Measurements from ENCODE around the gene TBATA.

Gene TBATA

GRCh38 chr10:70830164-70830563 lies 45.0 kb upstream of the TBATA start:
- DNase-seq (ENCODE audit: low read depth), result no peak
- H3K4me3 ChIP-seq (ENCODE audit: control insufficient read depth, low read depth, low read length), result no peak overlapping the region
- TF ChIP-seq, protein P1, sequence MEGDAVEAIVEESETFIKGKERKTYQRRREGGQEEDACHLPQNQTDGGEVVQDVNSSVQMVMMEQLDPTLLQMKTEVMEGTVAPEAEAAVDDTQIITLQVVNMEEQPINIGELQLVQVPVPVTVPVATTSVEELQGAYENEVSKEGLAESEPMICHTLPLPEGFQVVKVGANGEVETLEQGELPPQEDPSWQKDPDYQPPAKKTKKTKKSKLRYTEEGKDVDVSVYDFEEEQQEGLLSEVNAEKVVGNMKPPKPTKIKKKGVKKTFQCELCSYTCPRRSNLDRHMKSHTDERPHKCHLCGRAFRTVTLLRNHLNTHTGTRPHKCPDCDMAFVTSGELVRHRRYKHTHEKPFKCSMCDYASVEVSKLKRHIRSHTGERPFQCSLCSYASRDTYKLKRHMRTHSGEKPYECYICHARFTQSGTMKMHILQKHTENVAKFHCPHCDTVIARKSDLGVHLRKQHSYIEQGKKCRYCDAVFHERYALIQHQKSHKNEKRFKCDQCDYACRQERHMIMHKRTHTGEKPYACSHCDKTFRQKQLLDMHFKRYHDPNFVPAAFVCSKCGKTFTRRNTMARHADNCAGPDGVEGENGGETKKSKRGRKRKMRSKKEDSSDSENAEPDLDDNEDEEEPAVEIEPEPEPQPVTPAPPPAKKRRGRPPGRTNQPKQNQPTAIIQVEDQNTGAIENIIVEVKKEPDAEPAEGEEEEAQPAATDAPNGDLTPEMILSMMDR (IDR thresholded peaks at IDR 0.05; ENCODE audit: control insufficient read depth, insufficient read depth, low read depth, low read length, missing control alignments), result no peak

- TF ChIP-seq, protein P1 (IDR thresholded peaks at IDR 0.05; ENCODE audit: control insufficient read depth, insufficient read depth, low read depth, low read length, missing control alignments), result no peak
- no peak for DNase-seq (ENCODE audit: low read depth)
- no peak overlapping the region for H3K4me3 ChIP-seq (ENCODE audit: control insufficient read depth, low read depth, low read length)
These were observed 44.4 kb upstream of the TBATA start for GRCh38 chr10:70829543-70829942.

GRCh38 chr10:70828923-70829322 lies 43.7 kb upstream of the TBATA start:
- TF ChIP-seq, protein P1 (IDR thresholded peaks at IDR 0.05; ENCODE audit: control insufficient read depth, insufficient read depth, low read depth, low read length, missing control alignments), result no peak
- no peak for DNase-seq (ENCODE audit: low read depth)
- no peak overlapping the region for H3K4me3 ChIP-seq (ENCODE audit: control insufficient read depth, low read depth, low read length)

DNA sequence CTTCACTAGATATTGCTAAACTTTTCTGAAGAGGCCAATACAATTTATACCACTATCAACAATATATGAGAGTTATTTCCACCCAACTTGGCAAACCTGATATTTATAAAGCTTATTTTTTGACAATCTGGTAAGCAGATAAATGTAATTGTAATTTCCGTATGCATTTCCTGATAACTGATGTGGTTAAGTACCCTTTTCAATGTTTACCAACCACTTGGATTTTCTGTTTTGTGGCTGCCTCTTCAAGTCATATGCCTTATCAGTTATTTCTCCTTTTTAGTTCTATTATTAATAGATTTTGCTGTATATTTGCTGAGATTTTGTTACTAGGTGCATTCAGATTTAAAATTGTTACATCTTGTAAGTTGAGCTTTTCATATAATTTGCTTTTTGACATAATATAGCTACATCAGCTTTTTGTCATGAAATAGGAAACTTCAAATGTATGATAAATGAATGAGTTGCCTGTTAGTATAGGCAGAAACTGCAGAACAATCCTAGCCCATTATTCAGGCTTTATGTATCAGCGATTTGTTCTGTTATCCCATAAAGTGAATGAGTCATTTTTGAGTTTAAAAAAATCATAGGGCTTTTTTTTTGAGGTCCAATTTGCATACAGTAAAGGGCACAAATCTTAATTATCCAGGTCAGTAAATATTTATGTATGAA lies 42.0 kb upstream of the TBATA start:
- no peak for DNase-seq (ENCODE audit: low read depth)

DNA sequence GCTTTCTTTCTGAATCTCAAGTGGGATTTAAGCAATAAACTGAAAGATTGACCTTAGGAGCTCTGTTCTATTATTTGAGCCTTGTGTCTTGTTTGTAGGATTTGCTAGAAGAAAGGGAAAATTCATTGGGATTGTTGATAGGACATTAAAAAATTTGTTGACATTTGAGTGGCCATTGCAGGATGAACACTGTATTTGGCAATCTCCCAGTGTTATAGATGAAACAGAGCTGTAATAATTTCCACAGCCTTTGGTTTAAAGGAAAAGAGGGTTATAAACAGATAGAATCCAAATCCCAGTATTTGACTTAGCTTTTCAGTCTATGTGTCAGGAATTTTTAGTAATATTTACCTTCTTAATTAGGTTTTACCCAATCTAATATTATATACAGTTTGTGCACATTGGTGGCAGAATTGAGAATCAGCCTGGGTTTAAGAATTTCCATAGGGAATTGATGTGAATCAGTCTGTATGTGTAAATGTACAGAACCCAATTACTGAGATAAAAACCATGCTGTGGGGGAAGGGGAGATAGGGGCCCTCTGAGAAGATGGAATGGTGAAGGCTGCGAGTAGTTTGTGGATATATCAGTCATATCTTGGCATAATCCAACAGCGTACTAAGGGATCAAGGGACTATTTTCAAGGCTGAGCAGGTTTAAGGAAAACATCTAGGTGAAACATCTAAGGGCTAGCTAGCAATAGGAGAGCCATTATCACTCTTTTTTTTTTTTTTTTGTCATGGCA lies 37.1 kb upstream of the TBATA start:
- no peak for DNase-seq (ENCODE audit: low read depth)
- TF ChIP-seq, protein P1 (IDR thresholded peaks at IDR 0.05; ENCODE audit: control insufficient read depth, insufficient read depth, low read depth, low read length, missing control alignments), result no peak
- no peak overlapping the region for H3K4me3 ChIP-seq (ENCODE audit: control insufficient read depth, low read depth, low read length)

More for the DNA sequence above, 42.0 kb upstream of the TBATA start:
- no peak overlapping the region for H3K4me3 ChIP-seq (ENCODE audit: control insufficient read depth, low read depth, low read length)
- TF ChIP-seq, protein P1 (IDR thresholded peaks at IDR 0.05; ENCODE audit: control insufficient read depth, insufficient read depth, low read depth, low read length, missing control alignments), result no peak

DNA sequence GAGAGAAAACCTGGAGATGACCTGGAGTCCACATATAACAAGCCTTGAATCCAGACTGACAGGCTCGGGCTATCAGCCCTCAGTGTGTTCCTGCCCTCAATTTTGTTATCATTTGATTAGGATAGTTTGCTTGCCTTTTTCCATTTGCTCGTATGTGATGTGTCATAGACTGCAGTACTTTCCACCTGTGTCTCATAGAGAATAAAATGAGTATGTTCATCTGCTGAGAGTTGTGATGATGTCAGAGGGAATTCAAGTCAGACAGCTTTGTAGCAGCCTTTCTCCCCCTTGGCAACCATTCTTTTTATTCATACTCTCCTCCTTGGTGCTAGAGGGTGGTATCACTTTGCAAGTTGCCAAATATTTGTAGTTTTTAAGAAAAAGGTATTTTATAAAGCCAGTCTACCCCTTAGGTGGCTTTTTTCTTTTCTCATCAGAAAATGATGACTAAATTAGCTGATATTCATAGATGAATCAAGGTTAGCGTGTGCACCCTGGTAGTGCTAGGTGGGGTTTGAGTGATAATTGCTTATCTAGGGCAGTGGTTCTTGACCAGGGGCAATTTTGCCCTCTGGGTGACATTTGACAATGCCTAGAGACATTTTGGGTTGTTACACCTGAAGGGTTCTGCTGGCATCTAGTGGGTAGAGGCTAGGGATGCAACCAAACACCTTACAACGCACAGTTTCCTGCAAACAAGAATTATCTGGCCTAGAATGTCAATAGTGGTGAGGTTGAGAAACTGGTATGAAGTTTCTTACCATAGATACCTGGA lies 36.0 kb upstream of the TBATA start:
- DNase-seq (ENCODE audit: low read depth), result no peak
- no peak overlapping the region for H3K4me3 ChIP-seq (ENCODE audit: control insufficient read depth, low read depth, low read length)
- TF ChIP-seq, protein P1 (IDR thresholded peaks at IDR 0.05; ENCODE audit: control insufficient read depth, insufficient read depth, low read depth, low read length, missing control alignments), result no peak

Data from AG09309 (cell line).